H1 (cell line): ENCODE data around the gene ZNF689. TPM values are rescaled to one million over a fixed set of nuclear protein-coding genes. Genes with fewer than 3 reads are reported as not detected.

Experiments
- CTCF ChIA-PET: fragments of 300-600 bp; sonication (Branson Sonifier 250); formaldehyde crosslinking; loops from one replicate; lab custom pipeline; 2021; ENCODE audit not compliant: partially characterized antibody; lab: Charles Lee
- POLR2A ChIA-PET: fragments of 300-600 bp; sonication (Branson Sonifier 250); formaldehyde crosslinking; loops from one replicate; lab custom pipeline; 2021; ENCODE audit warnings: inconsistent platforms; ENCODE audit not compliant: partially characterized antibody; lab: Charles Lee
- DNase-seq, 2 experiments: peaks; one replicate each; pipeline versions ENCODE4 v3.0.0 to v3.0.0-alpha.2; 2010 to 2022; ENCODE audit warnings: low spot score in 2 of 2, low read depth in 1 of 2, mixed read lengths in 1 of 2
- FAIRE-seq: peaks from 2 replicates; lab custom pipeline; 2011; peaks lifted over from hg19 to GRCh38; lab: Jason Lieb, UNC
- H2AFZ ChIP-seq: 2 replicates; pipeline ENCODE4 v1.8.1; 2012; ENCODE audit warnings: low read length, inconsistent platforms
- H2AK5ac ChIP-seq: 2 replicates; pipeline ENCODE4 v1.6.1; 2013; ENCODE audit warnings: low read depth, low read length
- H2BK120ac ChIP-seq: replicated peaks from 2 replicates; pipeline ENCODE3; 2013; ENCODE audit warnings: low read depth, low read length, inconsistent platforms
- H2BK12ac ChIP-seq: 2 replicates; pipeline ENCODE4 v1.6.1; 2013; ENCODE audit warnings: low read depth, low read length
- H2BK15ac ChIP-seq: 2 replicates; pipeline ENCODE4 v1.6.1; 2013; ENCODE audit warnings: low read length
- H2BK20ac ChIP-seq: 2 replicates; pipeline ENCODE4 v1.6.1; 2013; ENCODE audit warnings: low read length
- H2BK5ac ChIP-seq: 2 replicates; pipeline ENCODE4 v1.6.1; 2013; ENCODE audit warnings: low read depth, low read length
- H3K14ac ChIP-seq: 2 replicates; pipeline ENCODE4 v1.6.1; 2013; ENCODE audit warnings: inconsistent platforms; ENCODE audit not compliant: insufficient read length
- H3K18ac ChIP-seq: 2 replicates; pipeline ENCODE4 v1.6.1; 2013; ENCODE audit warnings: low read length; ENCODE audit errors: extremely low read depth
- H3K23ac ChIP-seq: 2 replicates; pipeline ENCODE4 v1.6.1; 2013; ENCODE audit warnings: inconsistent platforms; ENCODE audit not compliant: insufficient read length
- H3K23me2 ChIP-seq: 2 replicates; pipeline ENCODE4 v1.6.1; 2013; ENCODE audit warnings: low read depth, low read length
- H3K27ac ChIP-seq: 2 replicates; pipeline ENCODE4 v1.6.1; 2011; ENCODE audit warnings: low read depth, low read length, inconsistent platforms
- H3K27me3 ChIP-seq, 4 experiments: replicated peaks in 1 of 4; 1 replicate in 1 of 4; 2 replicates in 3 of 4; pipeline versions ENCODE4 v1.6.1 to v1.8.1; 2011 to 2013; ENCODE audit warnings: low read length in 3 of 4, mild to moderate bottlenecking in 3 of 4, inconsistent platforms in 2 of 4, mixed read lengths in 2 of 4, moderate library complexity in 1 of 4; ENCODE audit not compliant: control insufficient read depth in 3 of 4, insufficient read depth in 3 of 4; ENCODE audit errors: extremely low read depth in 1 of 4
- H3K36me3 ChIP-seq, 4 experiments: 2 replicates each; pipeline versions ENCODE4 v1.6.1 to v1.8.1; 2011 to 2013; ENCODE audit warnings: mild to moderate bottlenecking in 4 of 4, low read length in 3 of 4, moderate library complexity in 2 of 4, control low read depth in 1 of 4, inconsistent platforms in 1 of 4; ENCODE audit not compliant: insufficient read depth in 4 of 4, control insufficient read depth in 2 of 4
- H3K4ac ChIP-seq: replicated peaks from 2 replicates; pipeline ENCODE3; 2013; ENCODE audit warnings: low read length, low read depth, mixed read lengths, inconsistent platforms; ENCODE audit not compliant: insufficient read length
- H3K4me1 ChIP-seq, 4 experiments: replicated peaks in 1 of 4; 1 replicate in 1 of 4; 2 replicates in 3 of 4; pipeline versions ENCODE4 v1.6.1 to v1.8.1; 2011 to 2013; ENCODE audit warnings: low read length in 3 of 4, inconsistent platforms in 2 of 4, mixed read lengths in 1 of 4; ENCODE audit not compliant: insufficient read depth in 4 of 4, control insufficient read depth in 3 of 4
- H3K4me2 ChIP-seq, 2 experiments: 2 replicates each; pipeline versions ENCODE4 v1.6.1 to v1.8.1; 2011 to 2013; ENCODE audit warnings: low read depth in 2 of 2, low read length in 2 of 2, control low read depth in 1 of 2, inconsistent platforms in 1 of 2, mild to moderate bottlenecking in 1 of 2; ENCODE audit not compliant: insufficient read depth in 1 of 2
- H3K4me3 ChIP-seq, 4 experiments: fragments of 200-600, 300-600 bp in 1 of 4; sonication (generic), shearing (Covaris generic), sonication (Bioruptor Twin) in 1 of 4; 2 replicates each; pipeline versions ENCODE4 v1.5.1 to v1.8.1; 2011 to 2016; ENCODE audit warnings: low read length in 4 of 4, low read depth in 3 of 4, control low read depth in 2 of 4, inconsistent platforms in 2 of 4, mild to moderate bottlenecking in 2 of 4, mixed read lengths in 1 of 4, moderate library complexity in 1 of 4; ENCODE audit not compliant: insufficient read depth in 2 of 4; ENCODE audit errors: extremely low read depth in 1 of 4
- H3K56ac ChIP-seq: replicated peaks from 2 replicates; pipeline ENCODE3; 2013; ENCODE audit warnings: low read depth, mild to moderate bottlenecking, mixed read lengths, low read length, inconsistent platforms; ENCODE audit not compliant: insufficient read length
- H3K79me1 ChIP-seq: 2 replicates; pipeline ENCODE4 v1.6.1; 2013; ENCODE audit warnings: low read depth, low read length, control low read depth
- H3K79me2 ChIP-seq, 2 experiments: 2 replicates each; pipeline versions ENCODE4 v1.6.1 to v1.8.1; 2012 to 2013; ENCODE audit warnings: low read length in 2 of 2, mild to moderate bottlenecking in 2 of 2, inconsistent platforms in 1 of 2; ENCODE audit not compliant: insufficient read depth in 2 of 2, control insufficient read depth in 1 of 2
- H3K9ac ChIP-seq, 4 experiments: replicated peaks in 1 of 4; 1 replicate in 1 of 4; 2 replicates in 3 of 4; pipeline versions ENCODE4 v1.6.1 to v1.8.1; 2011 to 2013; ENCODE audit warnings: low read depth in 3 of 4, low read length in 3 of 4, control low read depth in 2 of 4, mild to moderate bottlenecking in 2 of 4, moderate library complexity in 2 of 4, inconsistent platforms in 1 of 4; ENCODE audit errors: extremely low read depth in 1 of 4
- H3K9me3 ChIP-seq, 2 experiments: 2 replicates each; pipeline versions ENCODE4 v1.6.1 to v1.8.1; 2012 to 2013; ENCODE audit warnings: mild to moderate bottlenecking in 2 of 2, moderate library complexity in 2 of 2, control low read depth in 1 of 2, inconsistent platforms in 1 of 2, low read depth in 1 of 2, low read length in 1 of 2, mixed read lengths in 1 of 2; ENCODE audit not compliant: insufficient read depth in 2 of 2
- H4K20me1 ChIP-seq, 2 experiments: replicated peaks in 1 of 2; 2 replicates each; pipeline versions ENCODE3 to v1.8.1; 2011 to 2013; ENCODE audit warnings: inconsistent platforms in 2 of 2, low read length in 2 of 2, mild to moderate bottlenecking in 1 of 2; ENCODE audit not compliant: insufficient read depth in 2 of 2, control insufficient read depth in 1 of 2
- H4K5ac ChIP-seq: 2 replicates; pipeline ENCODE4 v1.6.1; 2013; ENCODE audit warnings: low read length, low read depth, mixed read lengths, inconsistent platforms; ENCODE audit not compliant: insufficient read length
- H4K8ac ChIP-seq: 2 replicates; pipeline ENCODE4 v1.8.0; 2013; ENCODE audit warnings: mild to moderate bottlenecking, moderate library complexity, low read length, inconsistent platforms; ENCODE audit not compliant: insufficient read depth; ENCODE audit errors: extremely low read depth
- H4K91ac ChIP-seq: replicated peaks from 2 replicates; pipeline ENCODE3; 2013; ENCODE audit warnings: low read length, mixed read lengths, inconsistent platforms; ENCODE audit not compliant: insufficient read length
- BCL11A ChIP-seq, 2 experiments: IDR thresholded peaks; one replicate each; pipeline ENCODE4 v1.6.1; 2011; ENCODE audit warnings: low read depth in 2 of 2, low read length in 2 of 2, mild to moderate bottlenecking in 2 of 2
- KDM4A ChIP-seq: IDR thresholded peaks from one replicate; pipeline ENCODE4 v1.7.1; 2012; ENCODE audit warnings: low read depth, mild to moderate bottlenecking, moderate library complexity, low read length, inconsistent platforms; ENCODE audit not compliant: severe bottlenecking
- RAD21 ChIP-seq, 2 experiments: IDR thresholded peaks in 1 of 2; conservative IDR thresholded peaks in 1 of 2; 2 replicates each; pipeline ENCODE4 v1.6.1; 2011; ENCODE audit warnings: low read depth in 2 of 2, low read length in 2 of 2, improper control_type of control experiment in 1 of 2, inconsistent platforms in 1 of 2, mild to moderate bottlenecking in 1 of 2, moderate library complexity in 1 of 2
- RXRA ChIP-seq: IDR thresholded peaks from 2 replicates; pipeline ENCODE4 v1.6.1; 2011; ENCODE audit warnings: low read depth, mild to moderate bottlenecking, low read length, moderate library complexity; ENCODE audit not compliant: insufficient read depth
- TCF12 ChIP-seq: IDR thresholded peaks from 2 replicates; pipeline ENCODE4 v1.6.1; 2011; ENCODE audit warnings: low read depth, mild to moderate bottlenecking, low read length
- WGBS, 2 experiments: shearing (Covaris generic) in 1 of 2; methylation state at CpG; one replicate each; pipeline versions ENCODE4 v1.1.6 to v1.1.7; 2013 to 2015; ENCODE audit warnings: low lambda C conversion rate in 2 of 2, mixed read lengths in 2 of 2, inconsistent platforms in 1 of 2, low coverage in 1 of 2, missing lambda C conversion rate in 1 of 2; ENCODE audit not compliant: insufficient replicate concordance in 2 of 2, insufficient coverage in 1 of 2, insufficient read length in 1 of 2; ENCODE audit errors: extremely low coverage in 1 of 2, missing lambda C conversion rate in 1 of 2; 5-methylcytosine and 5-hydroxymethylcytosine counted together
- polyA plus RNA-seq, 7 experiments: library from polyadenylated mRNA; depleted of rRNA in 3 of 7; stranded (reverse) in 5 of 7; unstranded in 2 of 7; fragments of >200 nt in 5 of 7; fragments of 200-250 nt in 2 of 7; gene quantifications; 1 replicate in 5 of 7; 2 replicates in 1 of 7; 4 replicates in 1 of 7; pipeline versions ENCODE4 v1.2.1 to v1.2.3, GENCODE V29; 2011 to 2013; ENCODE audit warnings: missing spikeins in 2 of 7, mixed read lengths in 2 of 7
- total RNA-seq: library from RNA; stranded (reverse); fragmentation: NEBNext Ultra II Directional; extraction: Animal tissue kit (Norgen Biotek cat#: 25700); gene quantifications from 2 replicates; pipeline ENCODE4 v1.2.1, GENCODE V29; 2021
- TF ChIP-seq, protein P1 (sequence below), 3 experiments: IDR thresholded peaks; 1 replicate in 2 of 3; 2 replicates in 1 of 3; pipeline versions ENCODE4 v1.5.1 to v1.6.1; 2011; ENCODE audit warnings: low read length in 3 of 3, mild to moderate bottlenecking in 3 of 3, inconsistent platforms in 2 of 3, low read depth in 1 of 3, moderate library complexity in 1 of 3; ENCODE audit not compliant: insufficient read depth in 1 of 3; ENCODE audit errors: control extremely low read depth in 1 of 3

Gene ZNF689
- total and polyA plus RNA-seq, 2 of the 8 experiments (the other 6 are each of a cell fraction or from before 2014, with no cell fraction given), result 14.3 to 15.3 TPM

DNA sequence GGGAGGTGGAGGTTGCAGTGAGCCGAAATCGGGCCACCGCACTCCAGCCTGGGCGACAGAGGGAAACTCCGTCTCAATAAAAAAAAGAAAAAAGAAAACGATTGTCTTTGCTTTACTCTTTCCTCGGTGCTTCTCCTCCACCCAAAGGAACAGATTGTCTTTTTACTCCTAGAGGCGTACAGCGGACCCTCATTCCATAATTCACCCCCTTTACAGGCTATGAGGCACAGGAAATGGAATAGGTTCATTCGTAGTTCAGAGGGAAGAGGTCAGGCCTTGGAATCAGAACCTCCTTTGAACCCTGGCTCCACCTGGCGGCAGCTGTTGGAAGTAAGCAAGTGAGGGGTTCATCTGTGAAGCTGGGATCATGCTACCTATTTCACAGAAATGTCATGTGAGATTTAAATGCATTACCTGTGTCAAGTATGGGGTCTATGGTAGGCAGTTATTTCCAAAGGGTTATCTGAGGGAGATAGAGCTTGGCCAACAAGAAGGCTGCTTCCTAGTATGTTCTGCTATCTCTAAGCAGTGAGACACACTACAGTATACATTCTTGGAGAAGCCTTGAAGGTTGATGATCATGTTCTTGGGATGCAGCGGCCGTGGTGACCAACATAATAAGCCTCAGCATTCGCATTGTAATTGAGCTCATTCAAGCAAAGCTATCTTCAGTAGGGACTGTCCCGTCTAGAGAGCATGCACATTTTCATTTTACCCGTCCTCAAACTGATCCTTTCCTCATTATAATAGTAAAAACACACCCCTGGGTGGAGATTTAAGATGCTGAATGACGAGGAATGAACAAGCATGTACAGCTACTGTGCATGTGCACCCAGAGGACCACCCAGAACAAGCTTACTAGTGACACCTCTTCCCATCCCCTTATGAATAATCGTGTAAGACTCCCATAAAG is 18.7 kb upstream of the ZNF689 start:
- POLR2A ChIA-PET, result interaction anchor here (0.7 to 1.0 kb wide), 2 partner anchors 25 to 49 kb away, joined by 3 read pairs; no protein-coding TSS in a partner anchor

More for the DNA sequence above, 18.7 kb upstream of the ZNF689 start:
- H3K9ac ChIP-seq, result no peak overlapping the region
- no peaks in the 10 kb centered on the region for H4K20me1 ChIP-seq
- no peak overlapping the region for H4K91ac ChIP-seq
- no peaks in the 10 kb centered on the region for H3K79me1 ChIP-seq
- H2AFZ ChIP-seq, result 0 out of 2 replicates have a peak overlapping the region, but pooled peaks have one; percentile 15
- H3K23ac ChIP-seq, result no peak overlapping the region
- no peak overlapping the region for H3K4me3 ChIP-seq
- no peak overlapping the region for H3K18ac ChIP-seq
- no peak overlapping the region for H2BK20ac ChIP-seq
- H3K4ac ChIP-seq, result no peak overlapping the region
- TF ChIP-seq RXRA (peak; percentile 96; the same call in 1 of the 2 replicates), TCF12 (no peak), KDM4A (no peak), RAD21 (IDR thresholded peaks at IDR 0.05 in 1 of 2, conservative IDR thresholded peaks at IDR 0.05 in 1 of 2; ENCODE audit: low read depth in 2 of 2, low read length in 2 of 2) (peak; percentile 69 to 76), BCL11A (IDR thresholded peaks at IDR 0.05; ENCODE audit: low read depth in 2 of 2, low read length in 2 of 2) (no peak)
- TF ChIP-seq, protein P1, sequence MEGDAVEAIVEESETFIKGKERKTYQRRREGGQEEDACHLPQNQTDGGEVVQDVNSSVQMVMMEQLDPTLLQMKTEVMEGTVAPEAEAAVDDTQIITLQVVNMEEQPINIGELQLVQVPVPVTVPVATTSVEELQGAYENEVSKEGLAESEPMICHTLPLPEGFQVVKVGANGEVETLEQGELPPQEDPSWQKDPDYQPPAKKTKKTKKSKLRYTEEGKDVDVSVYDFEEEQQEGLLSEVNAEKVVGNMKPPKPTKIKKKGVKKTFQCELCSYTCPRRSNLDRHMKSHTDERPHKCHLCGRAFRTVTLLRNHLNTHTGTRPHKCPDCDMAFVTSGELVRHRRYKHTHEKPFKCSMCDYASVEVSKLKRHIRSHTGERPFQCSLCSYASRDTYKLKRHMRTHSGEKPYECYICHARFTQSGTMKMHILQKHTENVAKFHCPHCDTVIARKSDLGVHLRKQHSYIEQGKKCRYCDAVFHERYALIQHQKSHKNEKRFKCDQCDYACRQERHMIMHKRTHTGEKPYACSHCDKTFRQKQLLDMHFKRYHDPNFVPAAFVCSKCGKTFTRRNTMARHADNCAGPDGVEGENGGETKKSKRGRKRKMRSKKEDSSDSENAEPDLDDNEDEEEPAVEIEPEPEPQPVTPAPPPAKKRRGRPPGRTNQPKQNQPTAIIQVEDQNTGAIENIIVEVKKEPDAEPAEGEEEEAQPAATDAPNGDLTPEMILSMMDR (IDR thresholded peaks at IDR 0.05; ENCODE audit: control extremely low read depth in 1 of 3, insufficient read depth in 1 of 3, low read depth in 1 of 3, low read length in 3 of 3), result peak; percentile 82 to 94 (median 84)
- TF ChIP-seq, all 59 proteins: peak for 3
- no peak overlapping the region for H2BK5ac ChIP-seq
- no peak overlapping the region for H3K4me2 ChIP-seq
- FAIRE-seq, result peak; percentile 55
- no peaks in the 10 kb centered on the region for H3K36me3 ChIP-seq
- H4K8ac ChIP-seq, result no peak overlapping the region
- no peak overlapping the region for H2AK5ac ChIP-seq
- CTCF ChIA-PET, result interaction anchor here (0.6 to 8.1 kb wide), 36 partner anchors 8 to 547 kb away, joined by 3 to 74 read pairs (median 5); partner anchors contain the start of genes DCTPP1, ZNF689 and ZNF771
- peak in 1 of 2 experiments; percentile 98 for DNase-seq
- no peak overlapping the region for H3K14ac ChIP-seq
- H3K56ac ChIP-seq, result no peak overlapping the region
- no peak overlapping the region for H2BK15ac ChIP-seq
- no peaks in the 10 kb centered on the region for H3K9me3 ChIP-seq
- no peaks in the 10 kb centered on the region for H3K79me2 ChIP-seq
- WGBS, 2 experiments, result 52% methylated on average over 14 of the region's 18 CpGs; no CpG with 5 or more reads in 1 of the 2 experiments
- H2BK120ac ChIP-seq, result no peak overlapping the region
- H3K27ac ChIP-seq, result no peak overlapping the region
- H2BK12ac ChIP-seq, result no peak overlapping the region
- no peaks in the 10 kb centered on the region for H3K23me2 ChIP-seq
- H4K5ac ChIP-seq, result no peak overlapping the region
- H3K27me3 ChIP-seq, result no peaks in the 10 kb centered on the region
- no peaks in the 10 kb centered on the region for H3K4me1 ChIP-seq
